Uterus (tissue), 4 donors: ENCODE measurements around the gene COL4A4. TPM values are rescaled to one million over a fixed set of nuclear protein-coding genes. Genes with fewer than 3 reads are reported as not detected.

Source experiments
- DNase-seq, 2 donors: peaks; one replicate each; pipeline ENCODE4 v3.0.0-alpha.2; 2019 to 2020
- H3K27ac ChIP-seq, 2 donors: fragments of 200-600 bp; sonication (generic); 1 replicate in 1 of 2; 2 replicates in 1 of 2; pipeline ENCODE4 v1.5.1; 2016 to 2018
- H3K27me3 ChIP-seq, 2 donors: fragments of 200-600 bp; sonication (generic); one replicate each; pipeline ENCODE4 v1.5.1; 2018 to 2019; ENCODE audit warnings: control low read depth in 1 of 2
- H3K36me3 ChIP-seq, 2 donors: fragments of 200-600 bp; sonication (generic); one replicate each; pipeline ENCODE4 v1.5.1; 2019; ENCODE audit warnings: control low read depth in 1 of 2
- H3K4me1 ChIP-seq, 2 donors: fragments of 200-600 bp; sonication (generic); one replicate each; pipeline ENCODE4 v1.5.1; 2018 to 2019; ENCODE audit warnings: control low read depth in 1 of 2
- H3K4me3 ChIP-seq, 2 donors: fragments of 200-600 bp; sonication (generic); 1 replicate in 1 of 2; 2 replicates in 1 of 2; pipeline ENCODE4 v1.5.1; 2018 to 2019; ENCODE audit warnings: mild to moderate bottlenecking in 1 of 2
- H3K9me3 ChIP-seq, 2 donors: fragments of 200-600 bp; sonication (generic); one replicate each; pipeline ENCODE4 v1.5.1; 2019; ENCODE audit warnings: control low read depth in 1 of 2
- POLR2A ChIP-seq, 2 donors: fragments of 450-650 bp; IDR thresholded peaks; one replicate each; pipeline ENCODE4 v1.6.1; 2016; ENCODE audit warnings: antibody characterized with exemption in 2 of 2, mild to moderate bottlenecking in 1 of 2, moderate library complexity in 1 of 2
- intact Hi-C: fragments of 100-400 bp; cut with DNase I; formaldehyde crosslinking; loops from one replicate; pipeline ENCODE4 v1.15.1; 2023; ENCODE audit warnings: low total_unique reads
- total RNA-seq, 4 donors: library from RNA; depleted of rRNA in 3 of 4; stranded (reverse); fragments of >200 nt in 3 of 4; gene quantifications; one replicate each; pipeline versions ENCODE4 v1.1.0 to v1.2.4, GENCODE V29; 2014 to 2023
- TF ChIP-seq, protein P1 (sequence below), 4 experiments: fragments of 200-600 bp in 2 of 4; fragments of 450-650 bp in 2 of 4; sonication (generic) in 2 of 4; IDR thresholded peaks; one replicate each; pipeline ENCODE4 v1.5.1; 2016 to 2019; ENCODE audit warnings: antibody characterized with exemption in 4 of 4, mild to moderate bottlenecking in 2 of 4, moderate library complexity in 1 of 4
- donor health status: DM: yes; HTN: yes; CAD: no.

COL4A4 gene
- total RNA-seq, 4 donors from 2014 or later, result 0.76 to 6.4 (median 3.4) TPM

DNA sequence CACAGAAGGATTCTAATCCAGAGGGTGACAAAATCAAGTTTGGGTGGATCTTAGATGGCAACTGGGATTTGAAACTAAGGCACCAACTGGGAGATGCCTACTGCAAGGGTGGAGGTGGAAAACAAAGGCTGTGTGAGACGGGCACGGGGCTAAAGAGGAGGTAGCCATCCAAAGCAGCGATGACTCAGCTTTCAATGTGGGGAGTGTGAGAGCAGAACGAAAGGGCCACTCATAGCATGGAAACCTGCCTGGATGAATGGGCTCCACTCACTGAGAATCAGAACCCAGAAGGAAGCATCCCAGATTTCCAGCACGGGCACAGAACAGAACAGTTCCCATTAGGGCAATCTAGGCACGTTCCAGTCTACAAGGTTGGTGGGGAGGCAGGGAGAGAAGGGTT lies 159.5 kb downstream of the COL4A4 start:
- intact Hi-C loops, result no loop called here
- H3K36me3 ChIP-seq, result no peaks in the 10 kb centered on the region
- H3K27ac ChIP-seq, result no peak overlapping the region
- no peak for DNase-seq
- H3K9me3 ChIP-seq, result no peaks in the 10 kb centered on the region
- no peak for TF ChIP-seq POLR2A (IDR thresholded peaks at IDR 0.05)
- TF ChIP-seq, protein P1, sequence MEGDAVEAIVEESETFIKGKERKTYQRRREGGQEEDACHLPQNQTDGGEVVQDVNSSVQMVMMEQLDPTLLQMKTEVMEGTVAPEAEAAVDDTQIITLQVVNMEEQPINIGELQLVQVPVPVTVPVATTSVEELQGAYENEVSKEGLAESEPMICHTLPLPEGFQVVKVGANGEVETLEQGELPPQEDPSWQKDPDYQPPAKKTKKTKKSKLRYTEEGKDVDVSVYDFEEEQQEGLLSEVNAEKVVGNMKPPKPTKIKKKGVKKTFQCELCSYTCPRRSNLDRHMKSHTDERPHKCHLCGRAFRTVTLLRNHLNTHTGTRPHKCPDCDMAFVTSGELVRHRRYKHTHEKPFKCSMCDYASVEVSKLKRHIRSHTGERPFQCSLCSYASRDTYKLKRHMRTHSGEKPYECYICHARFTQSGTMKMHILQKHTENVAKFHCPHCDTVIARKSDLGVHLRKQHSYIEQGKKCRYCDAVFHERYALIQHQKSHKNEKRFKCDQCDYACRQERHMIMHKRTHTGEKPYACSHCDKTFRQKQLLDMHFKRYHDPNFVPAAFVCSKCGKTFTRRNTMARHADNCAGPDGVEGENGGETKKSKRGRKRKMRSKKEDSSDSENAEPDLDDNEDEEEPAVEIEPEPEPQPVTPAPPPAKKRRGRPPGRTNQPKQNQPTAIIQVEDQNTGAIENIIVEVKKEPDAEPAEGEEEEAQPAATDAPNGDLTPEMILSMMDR (IDR thresholded peaks at IDR 0.05), result no peak
- no peak overlapping the region for H3K4me3 ChIP-seq
- H3K27me3 ChIP-seq, result no peaks in the 10 kb centered on the region
- no peaks in the 10 kb centered on the region for H3K4me1 ChIP-seq

DNA sequence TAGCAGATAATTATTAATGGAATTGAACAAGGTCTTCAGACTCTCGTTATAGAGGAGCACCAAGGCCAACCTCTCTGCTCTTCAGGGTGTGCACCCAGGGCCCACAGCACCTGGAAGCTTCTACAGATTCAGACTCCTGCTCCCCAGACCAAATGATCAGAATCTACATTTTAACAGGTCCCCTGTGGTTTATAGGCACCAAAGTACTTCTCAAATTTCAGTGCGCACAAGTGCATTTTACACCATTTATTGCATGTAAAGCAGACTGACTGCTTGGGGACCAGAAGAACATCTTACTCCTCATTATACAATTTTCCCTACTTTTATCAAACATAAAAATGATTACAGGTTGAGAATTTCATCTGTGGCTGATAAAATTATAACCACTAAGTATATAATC lies 163.9 kb downstream of the COL4A4 start:
- Histone ChIP-seq H3K4me1 (no peaks in the 10 kb centered on the region), H3K9me3 (no peaks in the 10 kb centered on the region), H3K27me3 (no peaks in the 10 kb centered on the region), H3K36me3 (no peaks in the 10 kb centered on the region), H3K4me3 (no peak overlapping the region), H3K27ac (no peak overlapping the region)
- TF ChIP-seq, protein P1 (IDR thresholded peaks at IDR 0.05), result no peak
- TF ChIP-seq POLR2A (IDR thresholded peaks at IDR 0.05), result no peak
- no peak for DNase-seq
- intact Hi-C loops, result no loop called here

DNA sequence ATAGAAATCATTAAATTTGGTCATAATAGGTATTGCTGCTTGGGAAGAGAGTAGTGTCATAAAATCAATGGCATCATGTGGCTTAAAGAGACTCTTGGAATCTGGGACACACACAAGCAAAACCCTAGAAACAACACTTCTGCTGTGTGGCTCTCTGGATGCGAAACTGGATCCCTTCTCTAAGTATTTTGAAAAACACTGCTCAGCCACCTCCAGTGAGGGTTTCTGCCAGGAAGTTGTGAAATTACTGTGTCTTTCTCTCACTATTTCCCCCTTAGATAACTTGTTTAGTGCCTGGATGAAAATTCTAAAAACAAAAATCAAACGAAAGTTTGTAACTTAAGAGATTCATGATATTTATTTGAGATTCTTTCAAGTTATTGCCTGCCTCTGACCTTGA lies 164.3 kb downstream of the COL4A4 start:
- no peaks in the 10 kb centered on the region for H3K36me3 ChIP-seq
- H3K27me3 ChIP-seq, result no peaks in the 10 kb centered on the region
- no peaks in the 10 kb centered on the region for H3K4me1 ChIP-seq
- no peak overlapping the region for H3K4me3 ChIP-seq
- TF ChIP-seq, protein P1 (IDR thresholded peaks at IDR 0.05), result no peak
- TF ChIP-seq POLR2A (IDR thresholded peaks at IDR 0.05), result no peak
- DNase-seq, result no peak
- no peak overlapping the region for H3K27ac ChIP-seq
- no peaks in the 10 kb centered on the region for H3K9me3 ChIP-seq
- intact Hi-C loops, result no loop called here

DNA sequence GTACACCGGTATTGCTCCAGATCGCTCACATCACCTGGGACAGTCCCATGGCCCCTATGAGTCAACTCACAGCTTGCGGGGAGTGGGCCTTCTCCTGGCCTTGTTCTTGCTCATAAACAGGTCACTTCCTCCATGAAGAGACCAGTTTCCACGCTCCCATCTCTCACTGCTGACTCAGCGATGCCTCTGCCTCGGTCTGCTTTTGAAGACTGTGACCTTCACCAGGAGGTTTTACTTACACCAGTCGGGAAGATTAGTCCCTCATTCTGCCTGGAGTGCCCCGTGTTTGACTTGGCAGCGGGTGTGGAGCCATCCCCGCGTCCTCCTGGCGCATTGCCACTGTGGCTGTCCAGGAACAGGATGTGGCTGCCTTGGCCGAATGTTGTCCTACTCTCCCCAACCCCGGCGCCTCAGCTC lies 168.4 kb downstream of the COL4A4 start:
- H3K4me3 ChIP-seq, result no peak overlapping the region
- intact Hi-C loops, result no loop called here
- no peaks in the 10 kb centered on the region for H3K27me3 ChIP-seq
- no peak for TF ChIP-seq POLR2A (IDR thresholded peaks at IDR 0.05)
- TF ChIP-seq, protein P1 (IDR thresholded peaks at IDR 0.05), result no peak
- H3K4me1 ChIP-seq, result no peaks in the 10 kb centered on the region
- H3K9me3 ChIP-seq, result no peaks in the 10 kb centered on the region
- DNase-seq, result no peak
- H3K27ac ChIP-seq, result no peak overlapping the region
- no peaks in the 10 kb centered on the region for H3K36me3 ChIP-seq

DNA sequence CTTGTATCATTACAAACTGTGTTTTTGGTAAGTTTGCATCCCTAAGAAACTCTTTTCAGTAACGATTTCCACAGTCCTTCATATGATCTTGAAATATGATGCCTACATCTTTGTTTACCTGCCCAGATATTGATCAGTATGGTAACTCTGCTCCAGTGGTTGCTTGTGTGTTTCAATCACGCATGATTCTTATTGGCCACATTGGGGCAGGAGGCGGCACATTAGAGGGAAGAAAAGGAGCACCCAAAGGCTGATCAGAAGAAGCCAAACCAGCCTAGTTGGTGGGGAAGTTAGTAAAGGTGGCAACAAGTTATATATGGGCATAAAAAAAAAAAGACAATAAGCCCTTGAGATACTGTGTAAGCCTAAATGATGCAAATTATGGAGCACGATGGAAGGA lies 169.2 kb downstream of the COL4A4 start:
- no peak for DNase-seq
- Histone ChIP-seq H3K4me3 (no peak overlapping the region), H3K27me3 (no peaks in the 10 kb centered on the region), H3K9me3 (no peaks in the 10 kb centered on the region), H3K27ac (no peak overlapping the region), H3K4me1 (no peaks in the 10 kb centered on the region), H3K36me3 (no peaks in the 10 kb centered on the region)
- intact Hi-C loops, result no loop called here
- TF ChIP-seq, protein P1 (IDR thresholded peaks at IDR 0.05), result no peak
- no peak for TF ChIP-seq POLR2A (IDR thresholded peaks at IDR 0.05)
